H1 (cell line): ENCODE measurements around the gene MYLK4.

Experiments
- EGR1 ChIP-seq: IDR thresholded peaks from 2 replicates; pipeline ENCODE4 v1.6.1; 2011; ENCODE audit warnings: low read depth, low read length, borderline replicate concordance
- SRF ChIP-seq: IDR thresholded peaks from 2 replicates; pipeline ENCODE4 v1.6.1; 2011; ENCODE audit warnings: mild to moderate bottlenecking, low read depth, low read length, moderate library complexity
- TAF1 ChIP-seq: IDR thresholded peaks from 2 replicates; pipeline ENCODE4 v1.6.1; 2011; ENCODE audit warnings: mild to moderate bottlenecking, low read depth, low read length
- TEAD4 ChIP-seq: IDR thresholded peaks from 2 replicates; pipeline ENCODE4 v1.6.1; 2012; ENCODE audit warnings: low read depth, low read length, inconsistent platforms, mixed read lengths
- TF ChIP-seq, protein P1 (sequence below), 3 experiments: IDR thresholded peaks; 1 replicate in 2 of 3; 2 replicates in 1 of 3; pipeline versions ENCODE4 v1.5.1 to v1.6.1; 2011; ENCODE audit warnings: low read length in 3 of 3, mild to moderate bottlenecking in 3 of 3, inconsistent platforms in 2 of 3, low read depth in 1 of 3, moderate library complexity in 1 of 3; ENCODE audit not compliant: insufficient read depth in 1 of 3; ENCODE audit errors: control extremely low read depth in 1 of 3
- TF ChIP-seq, protein P2 (sequence below): fragments of 300-600 bp; sonication (generic); IDR thresholded peaks from 2 replicates; pipeline ENCODE4 v1.7.1; 2012; ENCODE audit warnings: low read length, moderate library complexity, mild to moderate bottlenecking, inconsistent platforms; ENCODE audit not compliant: insufficient replicate concordance
- TF ChIP-seq, protein P3 (sequence below): IDR thresholded peaks from 2 replicates; pipeline ENCODE4 v1.6.1; 2012; ENCODE audit warnings: inconsistent platforms

DNA sequence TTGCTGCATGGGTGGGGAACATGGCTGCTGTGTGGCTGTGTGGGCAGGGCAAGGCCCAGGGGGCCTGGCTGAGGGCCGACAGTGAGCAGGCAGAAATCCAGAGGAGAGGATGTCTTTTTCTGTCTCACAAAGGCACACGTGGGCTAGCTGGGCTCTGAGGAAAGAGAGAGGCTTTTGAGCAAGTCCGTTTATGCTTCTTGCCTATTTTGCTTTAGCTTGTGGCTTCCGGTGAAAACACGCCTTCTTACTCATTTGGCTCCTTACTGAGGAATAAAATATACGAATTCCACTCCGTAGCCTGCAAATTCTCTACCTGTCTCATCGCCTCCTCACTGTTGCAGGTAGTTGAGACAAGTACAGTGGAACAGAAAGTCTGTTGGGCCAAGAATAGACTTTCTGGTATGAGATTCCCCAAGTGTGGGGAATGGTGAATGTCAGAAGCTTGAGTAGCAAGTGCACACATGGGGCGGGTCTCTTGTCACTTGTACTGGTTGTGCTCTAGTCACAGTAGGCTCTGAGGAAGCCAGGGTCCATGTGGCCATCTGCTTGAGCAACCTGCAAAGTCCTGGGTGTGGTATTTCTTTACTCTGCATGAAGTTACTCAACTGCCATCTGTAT, 42.9 kb upstream of the MYLK4 start:
- TF ChIP-seq, protein P1, sequence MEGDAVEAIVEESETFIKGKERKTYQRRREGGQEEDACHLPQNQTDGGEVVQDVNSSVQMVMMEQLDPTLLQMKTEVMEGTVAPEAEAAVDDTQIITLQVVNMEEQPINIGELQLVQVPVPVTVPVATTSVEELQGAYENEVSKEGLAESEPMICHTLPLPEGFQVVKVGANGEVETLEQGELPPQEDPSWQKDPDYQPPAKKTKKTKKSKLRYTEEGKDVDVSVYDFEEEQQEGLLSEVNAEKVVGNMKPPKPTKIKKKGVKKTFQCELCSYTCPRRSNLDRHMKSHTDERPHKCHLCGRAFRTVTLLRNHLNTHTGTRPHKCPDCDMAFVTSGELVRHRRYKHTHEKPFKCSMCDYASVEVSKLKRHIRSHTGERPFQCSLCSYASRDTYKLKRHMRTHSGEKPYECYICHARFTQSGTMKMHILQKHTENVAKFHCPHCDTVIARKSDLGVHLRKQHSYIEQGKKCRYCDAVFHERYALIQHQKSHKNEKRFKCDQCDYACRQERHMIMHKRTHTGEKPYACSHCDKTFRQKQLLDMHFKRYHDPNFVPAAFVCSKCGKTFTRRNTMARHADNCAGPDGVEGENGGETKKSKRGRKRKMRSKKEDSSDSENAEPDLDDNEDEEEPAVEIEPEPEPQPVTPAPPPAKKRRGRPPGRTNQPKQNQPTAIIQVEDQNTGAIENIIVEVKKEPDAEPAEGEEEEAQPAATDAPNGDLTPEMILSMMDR (IDR thresholded peaks at IDR 0.05; ENCODE audit: control extremely low read depth in 1 of 3, insufficient read depth in 1 of 3, low read depth in 1 of 3, low read length in 3 of 3), result no peak
- TF ChIP-seq, protein P2, sequence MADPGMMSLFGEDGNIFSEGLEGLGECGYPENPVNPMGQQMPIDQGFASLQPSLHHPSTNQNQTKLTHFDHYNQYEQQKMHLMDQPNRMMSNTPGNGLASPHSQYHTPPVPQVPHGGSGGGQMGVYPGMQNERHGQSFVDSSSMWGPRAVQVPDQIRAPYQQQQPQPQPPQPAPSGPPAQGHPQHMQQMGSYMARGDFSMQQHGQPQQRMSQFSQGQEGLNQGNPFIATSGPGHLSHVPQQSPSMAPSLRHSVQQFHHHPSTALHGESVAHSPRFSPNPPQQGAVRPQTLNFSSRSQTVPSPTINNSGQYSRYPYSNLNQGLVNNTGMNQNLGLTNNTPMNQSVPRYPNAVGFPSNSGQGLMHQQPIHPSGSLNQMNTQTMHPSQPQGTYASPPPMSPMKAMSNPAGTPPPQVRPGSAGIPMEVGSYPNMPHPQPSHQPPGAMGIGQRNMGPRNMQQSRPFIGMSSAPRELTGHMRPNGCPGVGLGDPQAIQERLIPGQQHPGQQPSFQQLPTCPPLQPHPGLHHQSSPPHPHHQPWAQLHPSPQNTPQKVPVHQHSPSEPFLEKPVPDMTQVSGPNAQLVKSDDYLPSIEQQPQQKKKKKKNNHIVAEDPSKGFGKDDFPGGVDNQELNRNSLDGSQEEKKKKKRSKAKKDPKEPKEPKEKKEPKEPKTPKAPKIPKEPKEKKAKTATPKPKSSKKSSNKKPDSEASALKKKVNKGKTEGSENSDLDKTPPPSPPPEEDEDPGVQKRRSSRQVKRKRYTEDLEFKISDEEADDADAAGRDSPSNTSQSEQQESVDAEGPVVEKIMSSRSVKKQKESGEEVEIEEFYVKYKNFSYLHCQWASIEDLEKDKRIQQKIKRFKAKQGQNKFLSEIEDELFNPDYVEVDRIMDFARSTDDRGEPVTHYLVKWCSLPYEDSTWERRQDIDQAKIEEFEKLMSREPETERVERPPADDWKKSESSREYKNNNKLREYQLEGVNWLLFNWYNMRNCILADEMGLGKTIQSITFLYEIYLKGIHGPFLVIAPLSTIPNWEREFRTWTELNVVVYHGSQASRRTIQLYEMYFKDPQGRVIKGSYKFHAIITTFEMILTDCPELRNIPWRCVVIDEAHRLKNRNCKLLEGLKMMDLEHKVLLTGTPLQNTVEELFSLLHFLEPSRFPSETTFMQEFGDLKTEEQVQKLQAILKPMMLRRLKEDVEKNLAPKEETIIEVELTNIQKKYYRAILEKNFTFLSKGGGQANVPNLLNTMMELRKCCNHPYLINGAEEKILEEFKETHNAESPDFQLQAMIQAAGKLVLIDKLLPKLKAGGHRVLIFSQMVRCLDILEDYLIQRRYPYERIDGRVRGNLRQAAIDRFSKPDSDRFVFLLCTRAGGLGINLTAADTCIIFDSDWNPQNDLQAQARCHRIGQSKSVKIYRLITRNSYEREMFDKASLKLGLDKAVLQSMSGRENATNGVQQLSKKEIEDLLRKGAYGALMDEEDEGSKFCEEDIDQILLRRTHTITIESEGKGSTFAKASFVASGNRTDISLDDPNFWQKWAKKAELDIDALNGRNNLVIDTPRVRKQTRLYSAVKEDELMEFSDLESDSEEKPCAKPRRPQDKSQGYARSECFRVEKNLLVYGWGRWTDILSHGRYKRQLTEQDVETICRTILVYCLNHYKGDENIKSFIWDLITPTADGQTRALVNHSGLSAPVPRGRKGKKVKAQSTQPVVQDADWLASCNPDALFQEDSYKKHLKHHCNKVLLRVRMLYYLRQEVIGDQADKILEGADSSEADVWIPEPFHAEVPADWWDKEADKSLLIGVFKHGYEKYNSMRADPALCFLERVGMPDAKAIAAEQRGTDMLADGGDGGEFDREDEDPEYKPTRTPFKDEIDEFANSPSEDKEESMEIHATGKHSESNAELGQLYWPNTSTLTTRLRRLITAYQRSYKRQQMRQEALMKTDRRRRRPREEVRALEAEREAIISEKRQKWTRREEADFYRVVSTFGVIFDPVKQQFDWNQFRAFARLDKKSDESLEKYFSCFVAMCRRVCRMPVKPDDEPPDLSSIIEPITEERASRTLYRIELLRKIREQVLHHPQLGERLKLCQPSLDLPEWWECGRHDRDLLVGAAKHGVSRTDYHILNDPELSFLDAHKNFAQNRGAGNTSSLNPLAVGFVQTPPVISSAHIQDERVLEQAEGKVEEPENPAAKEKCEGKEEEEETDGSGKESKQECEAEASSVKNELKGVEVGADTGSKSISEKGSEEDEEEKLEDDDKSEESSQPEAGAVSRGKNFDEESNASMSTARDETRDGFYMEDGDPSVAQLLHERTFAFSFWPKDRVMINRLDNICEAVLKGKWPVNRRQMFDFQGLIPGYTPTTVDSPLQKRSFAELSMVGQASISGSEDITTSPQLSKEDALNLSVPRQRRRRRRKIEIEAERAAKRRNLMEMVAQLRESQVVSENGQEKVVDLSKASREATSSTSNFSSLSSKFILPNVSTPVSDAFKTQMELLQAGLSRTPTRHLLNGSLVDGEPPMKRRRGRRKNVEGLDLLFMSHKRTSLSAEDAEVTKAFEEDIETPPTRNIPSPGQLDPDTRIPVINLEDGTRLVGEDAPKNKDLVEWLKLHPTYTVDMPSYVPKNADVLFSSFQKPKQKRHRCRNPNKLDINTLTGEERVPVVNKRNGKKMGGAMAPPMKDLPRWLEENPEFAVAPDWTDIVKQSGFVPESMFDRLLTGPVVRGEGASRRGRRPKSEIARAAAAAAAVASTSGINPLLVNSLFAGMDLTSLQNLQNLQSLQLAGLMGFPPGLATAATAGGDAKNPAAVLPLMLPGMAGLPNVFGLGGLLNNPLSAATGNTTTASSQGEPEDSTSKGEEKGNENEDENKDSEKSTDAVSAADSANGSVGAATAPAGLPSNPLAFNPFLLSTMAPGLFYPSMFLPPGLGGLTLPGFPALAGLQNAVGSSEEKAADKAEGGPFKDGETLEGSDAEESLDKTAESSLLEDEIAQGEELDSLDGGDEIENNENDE, result no peak
- TF ChIP-seq SRF (no peak), TAF1 (no peak), TEAD4 (no peak), EGR1 (no peak)
- TF ChIP-seq, protein P3, sequence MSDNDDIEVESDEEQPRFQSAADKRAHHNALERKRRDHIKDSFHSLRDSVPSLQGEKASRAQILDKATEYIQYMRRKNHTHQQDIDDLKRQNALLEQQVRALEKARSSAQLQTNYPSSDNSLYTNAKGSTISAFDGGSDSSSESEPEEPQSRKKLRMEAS, result no peak
